B cell (primary cell): Measurements from ENCODE around the gene SEC16B. TPM values are rescaled to one million over a fixed set of nuclear protein-coding genes. Genes with fewer than 3 reads are reported as not detected.

ENCODE experiments used
- ATAC-seq: fragments of 200-7000 bp; cut with Tn5 transposase; one replicate; pipeline ENCODE4 v1.10.0; 2021; ENCODE audit warnings: low read depth, mild to moderate bottlenecking, moderate number of reproducible peaks, moderate library complexity
- CTCF ChIA-PET: fragments of 350-600 bp; sonication (Branson Sonifier 250); formaldehyde crosslinking; loops from one replicate; lab custom pipeline; 2021; ENCODE audit warnings: antibody characterized with exemption, inconsistent platforms; lab: Charles Lee
- POLR2A ChIA-PET: fragments of 350-600 bp; sonication (Branson Sonifier 250); formaldehyde crosslinking; loops from one replicate; lab custom pipeline; 2021; ENCODE audit warnings: antibody characterized with exemption; lab: Charles Lee
- DNase-seq: peaks from one replicate; pipeline ENCODE4 v3.0.0; 2013
- H2AFZ ChIP-seq: 2 replicates; pipeline ENCODE4 v1.6.1; 2012; ENCODE audit warnings: mild to moderate bottlenecking, low read depth, low read length; ENCODE audit not compliant: insufficient read depth, poor library complexity, severe bottlenecking
- H3K27ac ChIP-seq, 2 donors: 1 replicate in 1 of 2; 2 replicates in 1 of 2; pipeline ENCODE4 v1.5.1; 2012 to 2013; ENCODE audit warnings: low read length in 2 of 2, mild to moderate bottlenecking in 2 of 2, moderate library complexity in 1 of 2
- H3K27me3 ChIP-seq, 4 experiments: fragments of 200-600 bp in 1 of 4; sonication (generic) in 1 of 4; replicated peaks in 1 of 4; 1 replicate in 2 of 4; 2 replicates in 2 of 4; pipeline versions ENCODE4 v1.6.1 to v1.7.0; 2013 to 2016; ENCODE audit warnings: low read length in 3 of 4, mild to moderate bottlenecking in 2 of 4, mixed read lengths in 1 of 4, moderate library complexity in 1 of 4; ENCODE audit not compliant: insufficient read depth in 4 of 4, control insufficient read depth in 3 of 4; ENCODE audit errors: control extremely low read depth in 1 of 4
- H3K36me3 ChIP-seq, 2 experiments: replicated peaks in 1 of 2; 1 replicate in 1 of 2; 2 replicates in 1 of 2; pipeline versions ENCODE4 v1.6.1 to v1.7.1; 2013; ENCODE audit warnings: low read length in 1 of 2; ENCODE audit not compliant: insufficient read depth in 2 of 2, control insufficient read depth in 1 of 2; ENCODE audit errors: control extremely low read depth in 1 of 2, extremely low read depth in 1 of 2
- H3K4me1 ChIP-seq, 2 donors: fragments of 200-600 bp in 1 of 2; sonication (generic) in 1 of 2; 1 replicate in 1 of 2; 2 replicates in 1 of 2; pipeline versions ENCODE4 v1.5.1 to v1.6.1; 2013 to 2017; ENCODE audit warnings: low read length in 2 of 2; ENCODE audit not compliant: control insufficient read depth in 2 of 2, insufficient read depth in 2 of 2
- H3K4me2 ChIP-seq: replicated peaks from 2 replicates; pipeline ENCODE3; 2012; ENCODE audit warnings: mild to moderate bottlenecking, low read depth, low read length; ENCODE audit not compliant: poor library complexity, severe bottlenecking
- H3K4me3 ChIP-seq, 5 experiments: fragments of 200-600 bp in 1 of 5; sonication (generic) in 1 of 5; 1 replicate in 3 of 5; 2 replicates in 2 of 5; pipeline versions ENCODE4 v1.5.1 to v1.7.0; 2011 to 2016; ENCODE audit warnings: low read length in 4 of 5, mild to moderate bottlenecking in 4 of 5, low read depth in 2 of 5, control low read depth in 1 of 5, moderate library complexity in 1 of 5; ENCODE audit not compliant: insufficient read depth in 1 of 5; ENCODE audit errors: control extremely low read depth in 1 of 5, extremely low read depth in 1 of 5
- H3K79me2 ChIP-seq: fragments of 200-600 bp; sonication (generic); one replicate; pipeline ENCODE4 v1.6.0; 2016; ENCODE audit warnings: low read length; ENCODE audit not compliant: control insufficient read depth, insufficient read depth
- H3K9ac ChIP-seq: fragments of 200-600 bp; sonication (generic); 2 replicates; pipeline ENCODE4 v1.6.1; 2017; ENCODE audit warnings: mild to moderate bottlenecking, low read length, moderate library complexity
- H3K9me3 ChIP-seq, 3 donors: one replicate each; pipeline versions ENCODE4 v1.6.1 to v1.7.1; 2013; ENCODE audit warnings: low read length in 2 of 3; ENCODE audit not compliant: control insufficient read depth in 2 of 3, insufficient read depth in 1 of 3; ENCODE audit errors: control extremely low read depth in 1 of 3
- H4K20me1 ChIP-seq: 2 replicates; pipeline ENCODE4 v1.6.0; 2012; ENCODE audit warnings: mild to moderate bottlenecking, low read length; ENCODE audit not compliant: insufficient read depth, control insufficient read depth, poor library complexity, severe bottlenecking
- H3K27ac Mint-ChIP-seq: one replicate; pipeline ENCODE4 v1.8.0; 2021; ENCODE audit warnings: mixed read lengths
- H3K27me3 Mint-ChIP-seq: one replicate; pipeline ENCODE4 v1.8.0; 2021; ENCODE audit warnings: mixed read lengths
- H3K4me1 Mint-ChIP-seq: one replicate; pipeline ENCODE4 v1.8.0; 2021; ENCODE audit warnings: mixed read lengths
- H3K4me3 Mint-ChIP-seq: one replicate; pipeline ENCODE4 v1.8.0; 2021; ENCODE audit warnings: mixed read lengths
- H3K9me3 Mint-ChIP-seq: one replicate; pipeline ENCODE4 v1.8.0; 2022; ENCODE audit warnings: mixed read lengths; ENCODE audit not compliant: insufficient read depth
- EZH2 ChIP-seq: IDR thresholded peaks from 2 replicates; pipeline ENCODE4 v1.6.1; 2012; ENCODE audit warnings: borderline replicate concordance, low read depth, mild to moderate bottlenecking, moderate library complexity, low read length; ENCODE audit not compliant: insufficient read depth, poor library complexity, severe bottlenecking
- WGBS: methylation state at CpG from one replicate; pipeline ENCODE4 v1.1.5; 2013; ENCODE audit warnings: missing lambda C conversion rate; ENCODE audit not compliant: insufficient coverage; 5-methylcytosine and 5-hydroxymethylcytosine counted together
- intact Hi-C: fragments of 100-400 bp; cut with micrococcal nuclease; formaldehyde crosslinking; loops from one replicate; pipeline ENCODE4 v1.10.0; 2022
- polyA plus RNA-seq: library from polyadenylated mRNA; depleted of rRNA; stranded (reverse); fragments of >200 nt; gene quantifications from 2 replicates; pipeline ENCODE4 v1.2.3, GENCODE V29; 2012
- total RNA-seq, 2 donors: library from RNA; stranded (reverse); fragments of 120-200 nt in 1 of 2; gene quantifications; 1 replicate in 1 of 2; 2 replicates in 1 of 2; pipeline versions ENCODE4 v1.2.3 to v1.2.4, GENCODE V29; 2013 to 2022
- TF ChIP-seq, protein P1 (sequence below): fragments of 200-600 bp; IDR thresholded peaks from one replicate; pipeline ENCODE4 v1.8.0; 2022; ENCODE audit warnings: antibody characterized with exemption, mild to moderate bottlenecking

Gene SEC16B
- total and polyA plus RNA-seq, 2 donors (not counting 1 experiment from before 2014, with no cell fraction given) = 0.03 to 0.10 TPM

- whole genome bisulfite sequencing = 68% methylated on average over 2 of the region's 3 CpGs
- H3K27ac Mint-ChIP-seq = no peak overlapping the region
- no peaks in the 10 kb centered on the region for H3K4me1 ChIP-seq
- POLR2A ChIA-PET = no interaction called here
- H3K9ac ChIP-seq = no peak overlapping the region
- intact Hi-C loops = no loop called here
- no peaks in the 10 kb centered on the region for H3K4me1 Mint-ChIP-seq
- H3K27ac ChIP-seq = no peak overlapping the region
- H3K9me3 ChIP-seq = no peaks in the 10 kb centered on the region
- H3K4me2 ChIP-seq = no peak overlapping the region
- no peaks in the 10 kb centered on the region for H3K79me2 ChIP-seq
- no peaks in the 10 kb centered on the region for H4K20me1 ChIP-seq
- CTCF ChIA-PET = no interaction called here
- no peaks in the 10 kb centered on the region for H3K36me3 ChIP-seq
- no peak overlapping the region for H3K4me3 ChIP-seq
- H3K9me3 Mint-ChIP-seq = no peaks in the 10 kb centered on the region
- TF ChIP-seq EZH2 = no peak
- TF ChIP-seq, protein P1, sequence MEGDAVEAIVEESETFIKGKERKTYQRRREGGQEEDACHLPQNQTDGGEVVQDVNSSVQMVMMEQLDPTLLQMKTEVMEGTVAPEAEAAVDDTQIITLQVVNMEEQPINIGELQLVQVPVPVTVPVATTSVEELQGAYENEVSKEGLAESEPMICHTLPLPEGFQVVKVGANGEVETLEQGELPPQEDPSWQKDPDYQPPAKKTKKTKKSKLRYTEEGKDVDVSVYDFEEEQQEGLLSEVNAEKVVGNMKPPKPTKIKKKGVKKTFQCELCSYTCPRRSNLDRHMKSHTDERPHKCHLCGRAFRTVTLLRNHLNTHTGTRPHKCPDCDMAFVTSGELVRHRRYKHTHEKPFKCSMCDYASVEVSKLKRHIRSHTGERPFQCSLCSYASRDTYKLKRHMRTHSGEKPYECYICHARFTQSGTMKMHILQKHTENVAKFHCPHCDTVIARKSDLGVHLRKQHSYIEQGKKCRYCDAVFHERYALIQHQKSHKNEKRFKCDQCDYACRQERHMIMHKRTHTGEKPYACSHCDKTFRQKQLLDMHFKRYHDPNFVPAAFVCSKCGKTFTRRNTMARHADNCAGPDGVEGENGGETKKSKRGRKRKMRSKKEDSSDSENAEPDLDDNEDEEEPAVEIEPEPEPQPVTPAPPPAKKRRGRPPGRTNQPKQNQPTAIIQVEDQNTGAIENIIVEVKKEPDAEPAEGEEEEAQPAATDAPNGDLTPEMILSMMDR = no peak
- H3K4me3 Mint-ChIP-seq = no peak overlapping the region
- H2AFZ ChIP-seq = no peak overlapping the region
- H3K27me3 ChIP-seq = no peaks in the 10 kb centered on the region
- DNase-seq (no peak), ATAC-seq (no peak)
- H3K27me3 Mint-ChIP-seq = peaks cover 11% of the 10 kb centered on the region
These were observed 13.8 kb upstream of the SEC16B start for GRCh38 chr1:177983482-177984135.

- no peak overlapping the region for H3K4me2 ChIP-seq
- no peak overlapping the region for H3K4me3 Mint-ChIP-seq
- H3K9me3 ChIP-seq = no peaks in the 10 kb centered on the region
- no peak overlapping the region for H3K4me3 ChIP-seq
- no peak overlapping the region for H3K9ac ChIP-seq
- no peak for DNase-seq
- H3K27ac Mint-ChIP-seq = no peak overlapping the region
- POLR2A ChIA-PET = no interaction called here
- H4K20me1 ChIP-seq = no peaks in the 10 kb centered on the region
- no peak for ATAC-seq
- H3K4me1 Mint-ChIP-seq = no peaks in the 10 kb centered on the region
- H3K4me1 ChIP-seq = no peaks in the 10 kb centered on the region
- peaks cover 11% of the 10 kb centered on the region for H3K27me3 Mint-ChIP-seq
- peaks cover 0 to 3% (median 0%) of the 10 kb centered on the region in 4 experiments for H3K27me3 ChIP-seq
- H3K36me3 ChIP-seq = no peaks in the 10 kb centered on the region
- 91% methylated on average over 2 of the region's 5 CpGs for WGBS
- H3K9me3 Mint-ChIP-seq = no peaks in the 10 kb centered on the region
- no peaks in the 10 kb centered on the region for H3K79me2 ChIP-seq
- TF ChIP-seq EZH2 = no peak
- TF ChIP-seq, protein P1 = no peak
- no peak overlapping the region for H2AFZ ChIP-seq
- H3K27ac ChIP-seq = no peak overlapping the region
- intact Hi-C loops = no loop called here
- CTCF ChIA-PET = no interaction called here
These were observed 13.2 kb upstream of the SEC16B start for GRCh38 chr1:177983077-177983476.
